Astrocyte (in vitro differentiated cells and primary cell): ENCODE measurements around the gene FRMD3. TPM values are rescaled to one million over a fixed set of nuclear protein-coding genes. Genes with fewer than 3 reads are reported as not detected.

Experiments used
- DNase-seq: peaks from one replicate; pipeline ENCODE4 v3.0.0-alpha.2; 2010; ENCODE audit warnings: low read depth
- FAIRE-seq: peaks from 2 replicates; lab custom pipeline; 2011; peaks lifted over from hg19 to GRCh38; lab: Jason Lieb, UNC
- H2AFZ ChIP-seq: 2 replicates; pipeline ENCODE4 v1.6.0; 2012; ENCODE audit warnings: low read depth, low read length, inconsistent platforms
- H3K27ac ChIP-seq: 2 replicates; pipeline ENCODE4 v1.5.1; 2011; ENCODE audit warnings: low read depth, low read length, inconsistent platforms
- H3K27me3 ChIP-seq: 2 replicates; pipeline ENCODE4 v1.6.0; 2011; ENCODE audit warnings: low read length, inconsistent platforms; ENCODE audit not compliant: insufficient read depth
- H3K36me3 ChIP-seq: 2 replicates; pipeline ENCODE4 v1.5.1; 2011; ENCODE audit warnings: low read length, inconsistent platforms; ENCODE audit not compliant: insufficient read depth
- H3K4me1 ChIP-seq: 2 replicates; pipeline ENCODE4 v1.5.1; 2011; ENCODE audit warnings: low read length, inconsistent platforms; ENCODE audit not compliant: insufficient read depth
- H3K4me2 ChIP-seq: 2 replicates; pipeline ENCODE4 v1.6.0; 2012; ENCODE audit warnings: low read length, inconsistent platforms
- H3K4me3 ChIP-seq: 2 replicates; pipeline ENCODE4 v1.5.1; 2011; ENCODE audit warnings: low read depth, mild to moderate bottlenecking, low read length, inconsistent platforms; ENCODE audit not compliant: insufficient read depth
- H3K79me2 ChIP-seq: 2 replicates; pipeline ENCODE4 v1.6.0; 2012; ENCODE audit warnings: mild to moderate bottlenecking, low read length, inconsistent platforms; ENCODE audit not compliant: insufficient read depth
- H3K9ac ChIP-seq: 2 replicates; pipeline ENCODE4 v1.6.0; 2012; ENCODE audit warnings: mild to moderate bottlenecking, low read length, inconsistent platforms
- H3K9me3 ChIP-seq: 2 replicates; pipeline ENCODE4 v1.5.1; 2012; ENCODE audit warnings: low read depth, mild to moderate bottlenecking, low read length, inconsistent platforms; ENCODE audit not compliant: insufficient read depth
- H4K20me1 ChIP-seq: 2 replicates; pipeline ENCODE4 v1.6.0; 2012; ENCODE audit warnings: low read length, inconsistent platforms; ENCODE audit not compliant: insufficient read depth
- H3K27ac Mint-ChIP-seq: one replicate; pipeline ENCODE4 v1.8.0; 2021; ENCODE audit warnings: mild to moderate bottlenecking, mixed read lengths; ENCODE audit not compliant: unreplicated experiment
- H3K27me3 Mint-ChIP-seq: one replicate; pipeline ENCODE4 v1.8.0; 2021; ENCODE audit warnings: low read depth, mixed read lengths; ENCODE audit not compliant: unreplicated experiment
- H3K36me3 Mint-ChIP-seq: one replicate; pipeline ENCODE4 v1.8.0; 2021; ENCODE audit warnings: low read depth, mixed read lengths; ENCODE audit not compliant: unreplicated experiment
- H3K4me1 Mint-ChIP-seq: one replicate; pipeline ENCODE4 v1.8.0; 2021; ENCODE audit warnings: low read depth, mixed read lengths; ENCODE audit not compliant: unreplicated experiment
- H3K4me3 Mint-ChIP-seq: one replicate; pipeline ENCODE4 v1.8.0; 2021; ENCODE audit warnings: mild to moderate bottlenecking, moderate library complexity, mixed read lengths; ENCODE audit not compliant: unreplicated experiment
- H3K9me3 Mint-ChIP-seq: one replicate; pipeline ENCODE4 v1.8.0; 2021; ENCODE audit warnings: mild to moderate bottlenecking, mixed read lengths; ENCODE audit not compliant: unreplicated experiment
- CTCF ChIP-seq: IDR thresholded peaks from 2 replicates; pipeline ENCODE4 v1.5.1; 2011; ENCODE audit warnings: low read depth, mild to moderate bottlenecking, inconsistent platforms, low read length, moderate library complexity; ENCODE audit not compliant: insufficient read depth
- EZH2 ChIP-seq: IDR thresholded peaks from 2 replicates; pipeline ENCODE4 v1.6.1; 2012; ENCODE audit warnings: mild to moderate bottlenecking, low read length, inconsistent platforms; ENCODE audit not compliant: insufficient read depth
- total RNA-seq: library from RNA; stranded (reverse); gene quantifications from 2 replicates; pipeline ENCODE4 v1.2.1, GENCODE V29; 2021

FRMD3 gene
- total RNA-seq, 1 donor from 2014 or later, result 0.39 TPM

DNA sequence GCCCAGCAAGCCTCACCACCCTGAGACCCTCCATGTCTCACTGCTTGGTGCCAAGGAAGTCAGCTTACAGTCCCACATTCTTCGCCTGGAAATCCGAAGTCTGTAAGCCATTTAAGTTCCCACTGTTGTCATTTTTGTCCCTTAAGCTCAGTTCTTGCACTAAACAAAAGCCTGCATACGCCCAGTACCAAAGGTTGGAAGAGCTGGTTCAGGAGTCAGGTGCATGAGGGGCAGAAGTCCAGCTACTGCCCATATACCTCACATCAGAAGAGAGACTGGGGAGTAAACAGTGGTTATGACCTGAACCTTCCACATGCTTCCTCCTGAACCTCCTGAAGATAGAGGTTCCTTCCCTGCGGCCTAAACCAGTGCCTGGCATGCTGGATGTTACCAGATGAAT is 146.0 kb downstream of the FRMD3 start:
- Histone ChIP-seq H4K20me1 (no peaks in the 10 kb centered on the region), H3K36me3 (no peaks in the 10 kb centered on the region), H3K4me3 (no peak overlapping the region), H2AFZ (no peak overlapping the region), H3K27ac (no peak overlapping the region), H3K9ac (no peak overlapping the region), H3K79me2 (no peaks in the 10 kb centered on the region), H3K27me3 (no peaks in the 10 kb centered on the region), H3K4me2 (no peak overlapping the region), H3K4me1 (no peaks in the 10 kb centered on the region), H3K9me3 (no peaks in the 10 kb centered on the region)
- no peaks in the 10 kb centered on the region for H3K36me3 Mint-ChIP-seq
- DNase-seq (no peak), FAIRE-seq (no peak)
- H3K27ac Mint-ChIP-seq, result no peak overlapping the region
- no peaks in the 10 kb centered on the region for H3K9me3 Mint-ChIP-seq
- TF ChIP-seq CTCF (no peak), EZH2 (no peak)
- H3K4me1 Mint-ChIP-seq, result no peaks in the 10 kb centered on the region
- H3K27me3 Mint-ChIP-seq, result peaks cover 9% of the 10 kb centered on the region
- no peak overlapping the region for H3K4me3 Mint-ChIP-seq

GRCh38 chr9:83388346-83388745 is 149.9 kb downstream of the FRMD3 start:
- Histone ChIP-seq H3K36me3 (no peaks in the 10 kb centered on the region), H3K4me3 (no peak overlapping the region), H3K27ac (no peak overlapping the region), H3K27me3 (no peaks in the 10 kb centered on the region), H3K4me2 (no peak overlapping the region), H4K20me1 (no peaks in the 10 kb centered on the region), H3K79me2 (no peaks in the 10 kb centered on the region), H2AFZ (no peak overlapping the region), H3K9me3 (no peaks in the 10 kb centered on the region), H3K9ac (no peak overlapping the region), H3K4me1 (no peaks in the 10 kb centered on the region)
- no peak overlapping the region for H3K4me3 Mint-ChIP-seq
- peaks cover 10% of the 10 kb centered on the region for H3K27me3 Mint-ChIP-seq
- no peaks in the 10 kb centered on the region for H3K36me3 Mint-ChIP-seq
- TF ChIP-seq EZH2 (no peak), CTCF (no peak)
- H3K27ac Mint-ChIP-seq, result no peak overlapping the region
- no peaks in the 10 kb centered on the region for H3K4me1 Mint-ChIP-seq
- FAIRE-seq (no peak), DNase-seq (no peak)
- H3K9me3 Mint-ChIP-seq, result no peaks in the 10 kb centered on the region

DNA sequence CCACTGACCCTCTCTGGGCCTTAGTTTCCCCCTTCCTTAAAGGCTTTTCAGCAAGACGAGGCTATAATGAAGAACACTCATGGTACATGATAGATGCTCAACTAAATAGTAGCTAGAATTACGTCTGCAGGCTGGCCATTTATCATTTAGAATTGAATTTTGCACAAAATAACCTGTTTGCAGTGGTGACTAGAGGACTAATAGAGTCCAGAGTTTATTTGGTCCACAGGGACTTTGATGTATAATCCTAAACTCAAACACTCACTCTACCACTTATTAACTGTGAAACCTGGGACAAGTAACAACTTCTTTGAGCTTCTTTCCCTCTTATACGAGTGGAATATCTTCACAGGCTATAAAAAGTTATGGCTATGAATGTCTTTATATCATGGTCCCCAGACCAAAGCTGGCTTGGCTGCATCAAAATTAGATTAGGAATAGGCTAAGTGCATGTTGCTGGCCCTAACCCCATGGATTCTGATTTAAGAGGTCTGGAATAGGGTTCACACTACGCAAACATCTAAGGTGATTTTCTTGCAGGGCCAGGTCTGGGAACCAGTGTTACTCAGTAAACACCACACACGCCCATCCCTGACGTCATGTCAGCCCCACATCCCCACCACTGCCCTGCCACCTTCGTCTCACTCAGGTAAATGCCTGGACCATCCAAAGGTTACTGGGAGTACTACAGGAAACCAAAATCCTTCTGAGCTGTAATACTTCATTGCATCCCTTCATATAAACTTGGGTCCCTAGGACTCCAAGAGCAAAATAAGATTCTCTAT is 150.6 kb downstream of the FRMD3 start:
- H3K27me3 ChIP-seq, result no peaks in the 10 kb centered on the region
- H3K36me3 Mint-ChIP-seq, result no peaks in the 10 kb centered on the region
- no peaks in the 10 kb centered on the region for H3K4me1 Mint-ChIP-seq
- no peaks in the 10 kb centered on the region for H3K36me3 ChIP-seq
- no peak overlapping the region for H3K27ac Mint-ChIP-seq
- H3K27me3 Mint-ChIP-seq, result peaks cover 10% of the 10 kb centered on the region
- DNase-seq, result no peak
- no peak overlapping the region for H3K4me3 Mint-ChIP-seq
- H2AFZ ChIP-seq, result no peak overlapping the region
- no peak overlapping the region for H3K4me3 ChIP-seq
- no peak overlapping the region for H3K27ac ChIP-seq
- no peak overlapping the region for H3K4me2 ChIP-seq
- H3K79me2 ChIP-seq, result no peaks in the 10 kb centered on the region
- no peak for FAIRE-seq
- no peaks in the 10 kb centered on the region for H3K4me1 ChIP-seq
- TF ChIP-seq CTCF (no peak), EZH2 (no peak)
- no peaks in the 10 kb centered on the region for H3K9me3 Mint-ChIP-seq
- no peak overlapping the region for H3K9ac ChIP-seq
- no peaks in the 10 kb centered on the region for H3K9me3 ChIP-seq
- no peaks in the 10 kb centered on the region for H4K20me1 ChIP-seq
